ENCODE data around the gene FOXO3. TPM values are rescaled to one million over a fixed set of nuclear protein-coding genes. Genes with fewer than 3 reads are reported as not detected.
A peak's percentile ranks its signal among the peaks of the same experiment; 100 is the strongest.

The FOXO3 gene
- total and polyA plus RNA-seq, 2 of the 13 experiments (the other 11 are each of a cell fraction or from before 2014, with no cell fraction given): 16.0 to 22.5 TPM

- DNase-seq (ENCODE audit: low spot score) (no peak), FAIRE-seq (no peak), ATAC-seq (no peak)
- no peak overlapping the region for H3K4me3 ChIP-seq (replicated peaks in 1 of 3; ENCODE audit: insufficient read depth in 1 of 3, low read depth in 2 of 3, low read length in 3 of 3)
- TF ChIP-seq, protein P1, sequence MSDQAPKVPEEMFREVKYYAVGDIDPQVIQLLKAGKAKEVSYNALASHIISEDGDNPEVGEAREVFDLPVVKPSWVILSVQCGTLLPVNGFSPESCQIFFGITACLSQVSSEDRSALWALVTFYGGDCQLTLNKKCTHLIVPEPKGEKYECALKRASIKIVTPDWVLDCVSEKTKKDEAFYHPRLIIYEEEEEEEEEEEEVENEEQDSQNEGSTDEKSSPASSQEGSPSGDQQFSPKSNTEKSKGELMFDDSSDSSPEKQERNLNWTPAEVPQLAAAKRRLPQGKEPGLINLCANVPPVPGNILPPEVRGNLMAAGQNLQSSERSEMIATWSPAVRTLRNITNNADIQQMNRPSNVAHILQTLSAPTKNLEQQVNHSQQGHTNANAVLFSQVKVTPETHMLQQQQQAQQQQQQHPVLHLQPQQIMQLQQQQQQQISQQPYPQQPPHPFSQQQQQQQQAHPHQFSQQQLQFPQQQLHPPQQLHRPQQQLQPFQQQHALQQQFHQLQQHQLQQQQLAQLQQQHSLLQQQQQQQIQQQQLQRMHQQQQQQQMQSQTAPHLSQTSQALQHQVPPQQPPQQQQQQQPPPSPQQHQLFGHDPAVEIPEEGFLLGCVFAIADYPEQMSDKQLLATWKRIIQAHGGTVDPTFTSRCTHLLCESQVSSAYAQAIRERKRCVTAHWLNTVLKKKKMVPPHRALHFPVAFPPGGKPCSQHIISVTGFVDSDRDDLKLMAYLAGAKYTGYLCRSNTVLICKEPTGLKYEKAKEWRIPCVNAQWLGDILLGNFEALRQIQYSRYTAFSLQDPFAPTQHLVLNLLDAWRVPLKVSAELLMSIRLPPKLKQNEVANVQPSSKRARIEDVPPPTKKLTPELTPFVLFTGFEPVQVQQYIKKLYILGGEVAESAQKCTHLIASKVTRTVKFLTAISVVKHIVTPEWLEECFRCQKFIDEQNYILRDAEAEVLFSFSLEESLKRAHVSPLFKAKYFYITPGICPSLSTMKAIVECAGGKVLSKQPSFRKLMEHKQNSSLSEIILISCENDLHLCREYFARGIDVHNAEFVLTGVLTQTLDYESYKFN (CRISPR knock-in tag; conservative IDR thresholded peaks at IDR 0.05): no peak
- peak; percentile 13 for TF ChIP-seq RBM22 (optimal IDR thresholded peaks at IDR 0.05; ENCODE audit: low read length)
- peaks cover 38% of the 10 kb centered on the region for H3K79me2 ChIP-seq (ENCODE audit: insufficient read depth, low read length)
- no peak overlapping the region for H3K27ac ChIP-seq (ENCODE audit: extremely low read length, insufficient read depth, low read length)
- H3K27me3 ChIP-seq (ENCODE audit: control insufficient read depth in 1 of 2, insufficient read depth in 2 of 2, low read length in 2 of 2): no peaks in the 10 kb centered on the region
- H3K4me1 ChIP-seq (ENCODE audit: insufficient read depth, low read length): peaks cover 50% of the 10 kb centered on the region
- ChIA-PET CTCF (ENCODE audit: low intra/inter-chr PET ratio, low total read pairs) (no interaction called here), POLR2A (no interaction called here)
- no peaks in the 10 kb centered on the region for H3K9me3 ChIP-seq (ENCODE audit: low read length)
- 98% methylated on average over 9 of the region's 9 CpGs for WGBS (ENCODE audit: low lambda C conversion rate)
- no peak overlapping the region for H3K4me2 ChIP-seq (ENCODE audit: low read depth, low read length)
- peaks cover 24% of the 10 kb centered on the region for H4K20me1 ChIP-seq (ENCODE audit: insufficient read depth, low read length)
- H3K36me3 ChIP-seq (replicated peaks in 1 of 2; ENCODE audit: control insufficient read depth in 1 of 2, insufficient read depth in 2 of 2, low read length in 2 of 2): peaks cover 5 to 19% of the 10 kb centered on the region in 2 experiments; a peak in 3 of 5 replicates
- in situ Hi-C loops (cut with HindIII; ENCODE audit: extremely low pct_ligation_motif_present, low pct_unique_long_range_greater_than_20kb): no loop called here
- BruUV-seq (replicated peaks): no TSS peak
- intact Hi-C loops (cut with micrococcal nuclease; ENCODE audit: unreplicated experiment): no loop called here
- H2AFZ ChIP-seq (ENCODE audit: low read length): no peak overlapping the region
- no peak overlapping the region for H3K9ac ChIP-seq (ENCODE audit: insufficient read depth, low read depth, low read length)
Measured at GRCh38 chr6:108651340-108652227, 90.9 kb downstream of the FOXO3 start.

GRCh38 chr6:108652375-108652774, 91.7 kb downstream of the FOXO3 start:
- in situ Hi-C loops (cut with HindIII; ENCODE audit: extremely low pct_ligation_motif_present, low pct_unique_long_range_greater_than_20kb): no loop called here
- FAIRE-seq: no peak
- no peak for TF ChIP-seq ZNF503 (CRISPR knock-in tag; IDR thresholded peaks at IDR 0.05)
- TF ChIP-seq, protein P2, sequence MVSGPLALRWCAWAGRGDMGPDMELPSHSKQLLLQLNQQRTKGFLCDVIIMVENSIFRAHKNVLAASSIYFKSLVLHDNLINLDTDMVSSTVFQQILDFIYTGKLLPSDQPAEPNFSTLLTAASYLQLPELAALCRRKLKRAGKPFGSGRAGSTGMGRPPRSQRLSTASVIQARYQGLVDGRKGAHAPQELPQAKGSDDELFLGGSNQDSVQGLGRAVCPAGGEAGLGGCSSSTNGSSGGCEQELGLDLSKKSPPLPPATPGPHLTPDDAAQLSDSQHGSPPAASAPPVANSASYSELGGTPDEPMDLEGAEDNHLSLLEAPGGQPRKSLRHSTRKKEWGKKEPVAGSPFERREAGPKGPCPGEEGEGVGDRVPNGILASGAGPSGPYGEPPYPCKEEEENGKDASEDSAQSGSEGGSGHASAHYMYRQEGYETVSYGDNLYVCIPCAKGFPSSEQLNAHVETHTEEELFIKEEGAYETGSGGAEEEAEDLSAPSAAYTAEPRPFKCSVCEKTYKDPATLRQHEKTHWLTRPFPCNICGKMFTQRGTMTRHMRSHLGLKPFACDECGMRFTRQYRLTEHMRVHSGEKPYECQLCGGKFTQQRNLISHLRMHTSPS (CRISPR knock-in tag; IDR thresholded peaks at IDR 0.05; ENCODE audit: low read depth): no peak
- TF ChIP-seq HOXA5 (CRISPR knock-in tag; IDR thresholded peaks at IDR 0.05): no peak
- no peak for TF ChIP-seq ZNF343 (CRISPR knock-in tag; IDR thresholded peaks at IDR 0.05)
- TF ChIP-seq, protein P3, sequence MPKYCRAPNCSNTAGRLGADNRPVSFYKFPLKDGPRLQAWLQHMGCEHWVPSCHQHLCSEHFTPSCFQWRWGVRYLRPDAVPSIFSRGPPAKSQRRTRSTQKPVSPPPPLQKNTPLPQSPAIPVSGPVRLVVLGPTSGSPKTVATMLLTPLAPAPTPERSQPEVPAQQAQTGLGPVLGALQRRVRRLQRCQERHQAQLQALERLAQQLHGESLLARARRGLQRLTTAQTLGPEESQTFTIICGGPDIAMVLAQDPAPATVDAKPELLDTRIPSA (CRISPR knock-in tag; IDR thresholded peaks at IDR 0.05; ENCODE audit: borderline replicate concordance): no peak
- TF ChIP-seq SMYD3 (CRISPR knock-in tag; IDR thresholded peaks at IDR 0.05): no peak
- TF ChIP-seq CBX1 (IDR thresholded peaks at IDR 0.05; ENCODE audit: low read depth): no peak

More at GRCh38 chr6:108652375-108652774, 91.7 kb downstream of the FOXO3 start:
- H3K4me2 ChIP-seq (ENCODE audit: low read depth, low read length): no peak overlapping the region
- peaks cover 32% of the 10 kb centered on the region for H4K20me1 ChIP-seq (ENCODE audit: insufficient read depth, low read length)
- peaks cover 58% of the 10 kb centered on the region for H3K4me1 ChIP-seq (ENCODE audit: insufficient read depth, low read length)
- H2AFZ ChIP-seq (ENCODE audit: low read length): no peak overlapping the region
- BruUV-seq (replicated peaks): no TSS peak
- H3K27ac ChIP-seq (ENCODE audit: extremely low read length, insufficient read depth, low read length): no peak overlapping the region
- no peak overlapping the region for H3K9ac ChIP-seq (ENCODE audit: insufficient read depth, low read depth, low read length)
- ATAC-seq (no peak), DNase-seq (ENCODE audit: low spot score) (no peak)
- CTCF ChIA-PET (ENCODE audit: low intra/inter-chr PET ratio, low total read pairs): no interaction called here
- peaks cover 46% of the 10 kb centered on the region for H3K79me2 ChIP-seq (ENCODE audit: insufficient read depth, low read length)
- POLR2A ChIA-PET: no interaction called here
- intact Hi-C loops (cut with micrococcal nuclease; ENCODE audit: unreplicated experiment): no loop called here
- H3K9me3 ChIP-seq (ENCODE audit: low read length): no peaks in the 10 kb centered on the region
- H3K27me3 ChIP-seq (ENCODE audit: control insufficient read depth in 1 of 2, insufficient read depth in 2 of 2, low read length in 2 of 2): no peaks in the 10 kb centered on the region
- H3K4me3 ChIP-seq (replicated peaks in 1 of 3; ENCODE audit: insufficient read depth in 1 of 3, low read depth in 2 of 3, low read length in 3 of 3): no peak overlapping the region
- peaks cover 4 to 16% of the 10 kb centered on the region in 2 experiments; a peak in 3 of 5 replicates for H3K36me3 ChIP-seq (replicated peaks in 1 of 2; ENCODE audit: control insufficient read depth in 1 of 2, insufficient read depth in 2 of 2, low read length in 2 of 2)
